C4-2B (cell line): ENCODE results near the gene IFNK.

Experiments
- ZFX ChIP-seq: fragments of 450-650 bp; IDR thresholded peaks from 2 replicates; pipeline ENCODE4 v1.6.1; 2017
- TF ChIP-seq, protein P1 (sequence below): fragments of 450-650 bp; conservative IDR thresholded peaks from 2 replicates; pipeline ENCODE4 v1.5.1; 2017; ENCODE audit warnings: mild to moderate bottlenecking

DNA sequence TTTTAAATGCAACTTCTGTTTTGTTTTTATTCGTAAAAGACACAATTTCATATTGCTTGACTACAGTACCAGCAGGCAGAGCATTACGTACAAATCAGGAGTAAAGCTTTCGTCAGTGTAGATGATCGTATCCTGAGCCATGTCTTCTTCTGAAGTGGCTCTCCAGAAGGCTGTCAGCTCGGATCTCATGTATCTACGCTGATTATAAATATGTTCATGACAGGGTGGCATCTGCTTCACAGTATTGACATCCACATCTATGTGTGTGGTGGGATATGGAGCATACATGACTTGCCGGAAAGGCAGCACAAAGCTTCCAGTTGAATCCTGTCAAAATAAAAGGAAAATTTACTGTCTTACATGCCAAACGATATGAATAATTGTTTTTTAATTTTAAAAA lies 32.4 kb downstream of the IFNK start:
- TF ChIP-seq, protein P1, sequence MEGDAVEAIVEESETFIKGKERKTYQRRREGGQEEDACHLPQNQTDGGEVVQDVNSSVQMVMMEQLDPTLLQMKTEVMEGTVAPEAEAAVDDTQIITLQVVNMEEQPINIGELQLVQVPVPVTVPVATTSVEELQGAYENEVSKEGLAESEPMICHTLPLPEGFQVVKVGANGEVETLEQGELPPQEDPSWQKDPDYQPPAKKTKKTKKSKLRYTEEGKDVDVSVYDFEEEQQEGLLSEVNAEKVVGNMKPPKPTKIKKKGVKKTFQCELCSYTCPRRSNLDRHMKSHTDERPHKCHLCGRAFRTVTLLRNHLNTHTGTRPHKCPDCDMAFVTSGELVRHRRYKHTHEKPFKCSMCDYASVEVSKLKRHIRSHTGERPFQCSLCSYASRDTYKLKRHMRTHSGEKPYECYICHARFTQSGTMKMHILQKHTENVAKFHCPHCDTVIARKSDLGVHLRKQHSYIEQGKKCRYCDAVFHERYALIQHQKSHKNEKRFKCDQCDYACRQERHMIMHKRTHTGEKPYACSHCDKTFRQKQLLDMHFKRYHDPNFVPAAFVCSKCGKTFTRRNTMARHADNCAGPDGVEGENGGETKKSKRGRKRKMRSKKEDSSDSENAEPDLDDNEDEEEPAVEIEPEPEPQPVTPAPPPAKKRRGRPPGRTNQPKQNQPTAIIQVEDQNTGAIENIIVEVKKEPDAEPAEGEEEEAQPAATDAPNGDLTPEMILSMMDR: no peak
- TF ChIP-seq ZFX: no peak
